ENCODE results near the gene TACC2. TPM values are rescaled to one million over a fixed set of nuclear protein-coding genes. Genes with fewer than 3 reads are reported as not detected.

TACC2 gene
- total RNA-seq, 4 donors from 2014 or later, result 206 to 606 (median 261) TPM

DNA sequence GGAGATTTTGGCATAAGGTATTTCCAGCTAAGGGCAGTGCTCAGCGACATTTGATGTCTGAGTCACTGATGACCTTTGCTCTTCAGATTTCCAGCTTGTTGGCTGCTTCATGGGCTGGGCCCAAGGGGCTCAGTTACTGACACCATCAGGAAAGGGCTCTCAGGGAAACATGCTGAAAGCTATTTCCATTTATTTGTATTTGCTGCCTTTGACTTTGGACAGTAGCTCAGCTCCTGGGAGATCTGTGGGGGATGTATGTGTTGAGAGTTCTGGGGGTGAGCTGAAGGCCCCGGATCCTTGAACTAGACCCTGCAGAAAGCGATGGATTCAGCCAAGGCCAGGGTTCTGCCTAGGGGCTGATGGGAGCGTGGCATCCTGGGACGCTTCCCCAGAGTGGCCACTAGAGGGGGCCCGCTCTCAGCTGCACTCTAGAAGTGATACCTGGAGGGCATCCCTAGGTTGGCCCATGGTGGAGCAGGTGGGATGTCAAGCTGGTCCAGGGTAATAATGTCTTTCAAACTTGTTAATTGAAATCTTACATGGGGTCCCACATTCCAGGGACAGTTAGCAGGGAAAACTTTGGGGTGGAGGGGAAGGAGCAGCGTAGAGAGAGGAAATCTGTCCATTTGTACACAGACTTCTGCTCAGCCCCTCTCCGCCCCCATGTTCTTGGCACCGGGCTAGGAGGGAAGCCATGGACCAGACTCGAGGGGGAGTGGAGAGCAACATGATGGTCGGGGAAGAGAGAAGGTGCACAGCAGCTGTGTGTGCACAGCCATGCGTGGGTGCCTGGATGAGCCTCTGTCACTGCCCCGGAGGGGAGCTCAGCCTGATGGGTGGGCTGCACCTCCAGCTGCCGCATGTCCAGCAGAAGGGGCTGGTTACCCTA, 279.1 kb downstream of the TACC2 start:
- no peak overlapping the region for H3K27ac ChIP-seq
- DNase-seq (ENCODE audit: low spot score in 2 of 2), result peak; percentile 52 to 81
- H3K27me3 ChIP-seq, result no peaks in the 10 kb centered on the region
- 68% methylated on average over 10 of the region's 14 CpGs for WGBS
- H3K9me3 ChIP-seq, result no peaks in the 10 kb centered on the region
- no peak overlapping the region for H3K4me3 ChIP-seq
- no peak for TF ChIP-seq POLR2AphosphoS5 (IDR thresholded peaks at IDR 0.05)
- TF ChIP-seq, protein P1, sequence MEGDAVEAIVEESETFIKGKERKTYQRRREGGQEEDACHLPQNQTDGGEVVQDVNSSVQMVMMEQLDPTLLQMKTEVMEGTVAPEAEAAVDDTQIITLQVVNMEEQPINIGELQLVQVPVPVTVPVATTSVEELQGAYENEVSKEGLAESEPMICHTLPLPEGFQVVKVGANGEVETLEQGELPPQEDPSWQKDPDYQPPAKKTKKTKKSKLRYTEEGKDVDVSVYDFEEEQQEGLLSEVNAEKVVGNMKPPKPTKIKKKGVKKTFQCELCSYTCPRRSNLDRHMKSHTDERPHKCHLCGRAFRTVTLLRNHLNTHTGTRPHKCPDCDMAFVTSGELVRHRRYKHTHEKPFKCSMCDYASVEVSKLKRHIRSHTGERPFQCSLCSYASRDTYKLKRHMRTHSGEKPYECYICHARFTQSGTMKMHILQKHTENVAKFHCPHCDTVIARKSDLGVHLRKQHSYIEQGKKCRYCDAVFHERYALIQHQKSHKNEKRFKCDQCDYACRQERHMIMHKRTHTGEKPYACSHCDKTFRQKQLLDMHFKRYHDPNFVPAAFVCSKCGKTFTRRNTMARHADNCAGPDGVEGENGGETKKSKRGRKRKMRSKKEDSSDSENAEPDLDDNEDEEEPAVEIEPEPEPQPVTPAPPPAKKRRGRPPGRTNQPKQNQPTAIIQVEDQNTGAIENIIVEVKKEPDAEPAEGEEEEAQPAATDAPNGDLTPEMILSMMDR (IDR thresholded peaks at IDR 0.05), result peak; percentile 48 to 89
- H3K4me1 ChIP-seq, result no peaks in the 10 kb centered on the region
- peaks cover 25% of the 10 kb centered on the region for H3K36me3 ChIP-seq

DNA sequence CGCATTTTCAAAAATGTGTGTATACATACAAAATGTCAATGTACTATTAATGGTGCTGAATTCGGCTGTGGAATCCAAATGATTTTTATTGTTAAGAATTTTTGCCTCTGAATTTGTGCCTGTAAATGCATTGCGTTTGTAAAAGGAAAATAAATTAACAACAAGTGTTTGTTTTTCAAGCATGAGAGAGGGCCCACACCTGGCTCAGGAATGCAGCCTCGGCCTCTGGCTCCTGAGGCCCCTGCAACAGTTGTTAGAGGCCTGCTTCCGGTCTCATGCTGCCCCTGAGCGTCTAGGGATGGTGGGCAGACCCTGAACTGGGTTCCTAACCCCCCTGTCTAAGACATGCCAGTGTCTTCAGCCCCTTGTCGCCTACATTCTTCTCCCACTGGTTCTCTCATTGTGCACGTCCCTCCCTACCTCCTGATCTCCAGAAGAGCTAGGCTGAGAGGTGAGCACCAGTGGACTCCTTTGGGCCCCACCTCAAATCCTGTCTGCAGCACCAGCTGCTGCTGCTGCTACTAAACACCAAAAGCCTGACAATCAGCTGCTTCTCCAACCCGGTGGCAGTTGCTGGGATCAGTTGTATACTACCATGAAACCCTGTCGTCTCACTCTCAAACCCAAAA, 280.2 kb downstream of the TACC2 start:
- H3K36me3 ChIP-seq, result peaks cover 25% of the 10 kb centered on the region
- no peaks in the 10 kb centered on the region for H3K27me3 ChIP-seq
- WGBS, result 78% methylated on average over 10 of the region's 10 CpGs
- DNase-seq (ENCODE audit: low spot score in 2 of 2), result peak; percentile 15 to 20
- TF ChIP-seq EP300 (IDR thresholded peaks at IDR 0.05) (no peak), POLR2A (IDR thresholded peaks at IDR 0.05) (no peak), POLR2AphosphoS5 (IDR thresholded peaks at IDR 0.05) (no peak)
- TF ChIP-seq, protein P1 (IDR thresholded peaks at IDR 0.05), result no peak
- H3K4me1 ChIP-seq, result no peaks in the 10 kb centered on the region
- H3K9me3 ChIP-seq, result no peaks in the 10 kb centered on the region
- no peak overlapping the region for H3K4me3 ChIP-seq
- H3K27ac ChIP-seq, result no peak overlapping the region

DNA sequence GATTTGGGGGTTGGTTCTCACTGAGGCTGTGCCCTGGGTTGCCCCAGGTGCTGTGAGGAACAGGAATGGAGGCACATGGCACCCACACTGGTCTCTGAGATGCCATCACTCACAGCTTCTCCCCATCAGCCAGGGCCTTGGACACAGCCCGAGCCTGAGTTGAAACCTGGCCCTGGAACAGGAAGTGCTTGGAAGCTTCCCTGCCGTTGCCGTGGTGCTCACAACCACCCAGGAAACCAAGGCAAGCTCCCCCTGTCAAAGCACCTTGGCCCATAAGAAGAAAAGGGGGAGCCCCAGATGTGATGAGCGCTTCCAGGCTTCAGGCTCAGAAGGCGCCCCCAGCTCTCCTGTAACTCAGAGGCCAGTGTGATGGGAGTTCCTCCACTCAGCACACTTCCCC, 282.1 kb downstream of the TACC2 start, which contains the start of gene BTBD16:
BTBD16 (plus strand) TSS at position 221 of the 400 bp plus-strand sequence. CDS start 3,786 bp downstream, outside the sequence.
- TF ChIP-seq, protein P1 (IDR thresholded peaks at IDR 0.05), result no peak
- TF ChIP-seq POLR2AphosphoS5 (IDR thresholded peaks at IDR 0.05) (no peak), POLR2A (IDR thresholded peaks at IDR 0.05) (no peak), EP300 (IDR thresholded peaks at IDR 0.05) (no peak)
- Histone ChIP-seq H3K27me3 (no peaks in the 10 kb centered on the region), H3K4me1 (no peaks in the 10 kb centered on the region), H3K36me3 (peaks cover 15% of the 10 kb centered on the region), H3K4me3 (no peak within 1 kb of the TSS), H3K9me3 (no peaks in the 10 kb centered on the region), H3K27ac (no peak within 1 kb of the TSS)
- WGBS, result 56% methylated on average over 4 of the region's 5 CpGs
- peak; percentile 41 to 45 for DNase-seq (ENCODE audit: low spot score in 2 of 2)

DNA sequence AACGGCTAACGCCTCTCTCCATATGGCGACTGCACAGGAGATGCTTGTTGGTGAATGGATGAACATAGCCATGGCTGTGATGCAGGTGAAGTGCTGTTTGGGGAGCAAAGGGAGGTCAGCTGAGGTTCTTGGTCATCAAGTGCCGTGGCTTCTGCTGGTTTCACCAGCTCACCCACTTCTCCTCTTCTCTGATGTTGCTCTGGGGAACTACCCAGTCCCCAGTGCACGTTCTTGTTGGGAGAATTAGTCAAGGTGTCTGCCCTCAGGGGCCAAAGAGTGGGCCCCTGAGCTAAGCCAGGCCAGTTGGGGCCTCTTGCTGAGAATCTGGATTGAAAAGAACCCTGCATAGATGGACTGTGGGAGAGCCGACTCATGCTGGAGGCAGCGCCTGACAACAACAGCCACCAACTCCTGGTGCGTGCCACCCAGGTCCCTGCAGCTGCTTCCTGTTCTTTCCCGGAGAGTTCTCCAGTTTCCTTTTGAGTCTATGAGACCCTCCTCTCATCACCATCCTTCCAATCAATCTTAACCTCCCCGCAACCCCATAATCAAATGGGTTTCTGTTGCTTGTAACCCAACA, 285.1 kb downstream of the TACC2 start:
- no peaks in the 10 kb centered on the region for H3K9me3 ChIP-seq
- no peaks in the 10 kb centered on the region for H3K27me3 ChIP-seq
- H3K4me1 ChIP-seq, result no peaks in the 10 kb centered on the region
- TF ChIP-seq POLR2A (IDR thresholded peaks at IDR 0.05), result no peak
- TF ChIP-seq, protein P1 (IDR thresholded peaks at IDR 0.05), result no peak
- TF ChIP-seq EP300 (IDR thresholded peaks at IDR 0.05), result no peak
- TF ChIP-seq POLR2AphosphoS5 (IDR thresholded peaks at IDR 0.05), result no peak
- no peak overlapping the region for H3K4me3 ChIP-seq
- peak; percentile 24 to 56 for DNase-seq (ENCODE audit: low spot score in 2 of 2)
- 81% methylated on average over 10 of the region's 10 CpGs for WGBS
- no peak overlapping the region for H3K27ac ChIP-seq
- peaks cover 8% of the 10 kb centered on the region for H3K36me3 ChIP-seq

All from suprapubic skin (tissue), 4 donors.